Testis (tissue), 2 donors: ENCODE results near the gene SETD3.

Experiments used
- CTCF ChIP-seq, 3 experiments: fragments of 450-650 bp in 2 of 3; fragments of 200-600 bp in 1 of 3; sonication (generic) in 1 of 3; IDR thresholded peaks; one replicate each; pipeline ENCODE4 v1.5.1; 2016 to 2019; ENCODE audit warnings: antibody characterized with exemption in 3 of 3, mild to moderate bottlenecking in 2 of 3, moderate library complexity in 1 of 3
- POLR2A ChIP-seq: fragments of 450-650 bp; IDR thresholded peaks from one replicate; pipeline ENCODE4 v1.6.1; 2017; ENCODE audit warnings: antibody characterized with exemption, mild to moderate bottlenecking, moderate library complexity

- TF ChIP-seq CTCF (IDR thresholded peaks at IDR 0.05) (no peak), POLR2A (no peak)
Observed at GRCh38 chr14:99466758-99467157, 13.9 kb downstream of the SETD3 start.
